Stimulated activated CD4-positive, alpha-beta T cell treated with anti-CD3 and anti-CD28 coated beads, Interleukin-4, amount 100 ng/mL, for 4 hours (primary cell): Measurements from ENCODE around the gene EZH2.

ENCODE experiments used
- DNase-seq, 2 experiments: peaks; one replicate each; pipeline ENCODE4 v3.0.0-alpha.2; 2020

Gene EZH2

GRCh38 chr7:148804343-148805235 lies 79.5 kb downstream of the EZH2 start:
- no peak for DNase-seq

GRCh38 chr7:148803094-148803493 lies 81.0 kb downstream of the EZH2 start:
- no peak for DNase-seq

GRCh38 chr7:148802101-148802493 lies 82.0 kb downstream of the EZH2 start:
- DNase-seq, result no peak

- no peak for DNase-seq
These were observed 83.4 kb downstream of the EZH2 start for GRCh38 chr7:148800677-148801076.

- no peak for DNase-seq
These were observed 84.1 kb downstream of the EZH2 start for GRCh38 chr7:148799893-148800555.

- no peak for DNase-seq
These were observed 87.2 kb downstream of the EZH2 start for GRCh38 chr7:148796841-148797240.

- DNase-seq, result no peak
These were observed 89.6 kb downstream of the EZH2 start for GRCh38 chr7:148794476-148794875.

GRCh38 chr7:148793590-148793989 lies 90.5 kb downstream of the EZH2 start:
- no peak for DNase-seq

- no peak for DNase-seq
These were observed 92.5 kb downstream of the EZH2 start for GRCh38 chr7:148791546-148791945.

- DNase-seq, result no peak
These were observed 93.2 kb downstream of the EZH2 start for GRCh38 chr7:148790850-148791249.

GRCh38 chr7:148790131-148790726 lies 93.9 kb downstream of the EZH2 start:
- no peak for DNase-seq

GRCh38 chr7:148789220-148789619 lies 94.9 kb downstream of the EZH2 start:
- DNase-seq, result no peak

- no peak for DNase-seq
These were observed 96.4 kb downstream of the EZH2 start for GRCh38 chr7:148787571-148788295.

GRCh38 chr7:148783801-148784527 lies 100.1 kb downstream of the EZH2 start:
- DNase-seq, result no peak

- DNase-seq, result no peak
These were observed 101.2 kb downstream of the EZH2 start for GRCh38 chr7:148782757-148783456.

- no peak for DNase-seq
These were observed 109.6 kb downstream of the EZH2 start for GRCh38 chr7:148774471-148774870.

GRCh38 chr7:148773334-148773733 lies 110.8 kb downstream of the EZH2 start:
- DNase-seq, result peak in 1 of 2 experiments; percentile 9

GRCh38 chr7:148772297-148773089 lies 111.6 kb downstream of the EZH2 start:
- peak; percentile 18 to 67 for DNase-seq

- DNase-seq, result no peak
These were observed 114.1 kb downstream of the EZH2 start for GRCh38 chr7:148770004-148770403.

- no peak for DNase-seq
These were observed 120.5 kb downstream of the EZH2 start for GRCh38 chr7:148763622-148764021.
